HG03135 (cell line): ENCODE measurements around the gene OR10H2.
"Not testable (repeated sequence)": the region's sequence is repeated elsewhere in the genome, so short reads cannot be mapped to it uniquely, and the experiment has no call there.

Experiments
- ATAC-seq: cut with Tn5 transposase; IDR thresholded peaks from one replicate; pipeline ENCODE4 v1.9.1; 2021; ENCODE audit warnings: mild to moderate bottlenecking, moderate library complexity; ENCODE audit not compliant: unreplicated experiment

OR10H2 gene, protein sequence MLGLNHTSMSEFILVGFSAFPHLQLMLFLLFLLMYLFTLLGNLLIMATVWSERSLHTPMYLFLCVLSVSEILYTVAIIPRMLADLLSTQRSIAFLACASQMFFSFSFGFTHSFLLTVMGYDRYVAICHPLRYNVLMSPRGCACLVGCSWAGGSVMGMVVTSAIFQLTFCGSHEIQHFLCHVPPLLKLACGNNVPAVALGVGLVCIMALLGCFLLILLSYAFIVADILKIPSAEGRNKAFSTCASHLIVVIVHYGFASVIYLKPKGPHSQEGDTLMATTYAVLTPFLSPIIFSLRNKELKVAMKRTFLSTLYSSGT

DNA sequence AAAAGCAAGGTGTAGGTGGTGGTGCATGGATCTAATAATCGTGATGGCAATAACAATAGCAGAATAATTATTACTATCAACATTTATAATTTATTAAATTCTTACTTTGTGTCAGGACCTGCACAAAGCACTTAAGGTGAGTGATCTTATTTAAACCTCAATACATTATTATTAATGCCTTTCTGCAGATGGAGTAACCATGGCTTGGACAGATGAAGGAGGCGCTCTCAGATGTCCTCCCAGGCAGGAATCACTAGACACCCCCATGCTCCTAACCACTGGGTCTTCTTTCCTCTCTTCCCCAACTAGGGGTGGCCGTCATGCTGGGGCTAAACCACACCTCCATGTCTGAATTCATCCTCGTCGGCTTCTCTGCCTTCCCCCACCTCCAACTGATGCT lies at the start of gene OR10H2:
Gene OR10H2 (plus strand): TSS at position 301 of the 400 bp plus-strand sequence. CDS start 20 bp downstream, at position 321.
- ATAC-seq = no peak

DNA sequence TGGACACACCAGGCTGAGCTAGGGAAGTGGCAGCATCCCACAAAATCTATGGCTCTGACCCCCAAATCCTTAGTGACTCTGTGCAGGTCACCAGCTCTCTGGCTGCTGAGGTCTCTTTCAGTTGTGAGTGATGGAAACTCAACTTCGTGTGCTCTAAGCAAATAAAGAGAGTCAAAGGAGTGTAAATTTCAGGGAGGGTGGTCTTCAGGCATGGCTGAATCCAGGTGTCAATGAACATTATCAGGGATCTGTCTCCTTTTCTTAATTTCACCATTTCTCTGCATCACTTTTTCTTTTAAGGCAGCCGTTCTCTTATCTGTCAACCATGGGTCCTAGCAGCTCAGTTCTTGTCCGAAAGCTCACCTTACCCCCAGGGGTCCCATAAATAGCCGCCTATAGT lies 48.7 kb upstream of the OR10H2 start:
- ATAC-seq = no peak

- not testable (repeated sequence) for ATAC-seq
Measured at GRCh38 chr19:15679865-15680264, 48.0 kb upstream of the OR10H2 start.

DNA sequence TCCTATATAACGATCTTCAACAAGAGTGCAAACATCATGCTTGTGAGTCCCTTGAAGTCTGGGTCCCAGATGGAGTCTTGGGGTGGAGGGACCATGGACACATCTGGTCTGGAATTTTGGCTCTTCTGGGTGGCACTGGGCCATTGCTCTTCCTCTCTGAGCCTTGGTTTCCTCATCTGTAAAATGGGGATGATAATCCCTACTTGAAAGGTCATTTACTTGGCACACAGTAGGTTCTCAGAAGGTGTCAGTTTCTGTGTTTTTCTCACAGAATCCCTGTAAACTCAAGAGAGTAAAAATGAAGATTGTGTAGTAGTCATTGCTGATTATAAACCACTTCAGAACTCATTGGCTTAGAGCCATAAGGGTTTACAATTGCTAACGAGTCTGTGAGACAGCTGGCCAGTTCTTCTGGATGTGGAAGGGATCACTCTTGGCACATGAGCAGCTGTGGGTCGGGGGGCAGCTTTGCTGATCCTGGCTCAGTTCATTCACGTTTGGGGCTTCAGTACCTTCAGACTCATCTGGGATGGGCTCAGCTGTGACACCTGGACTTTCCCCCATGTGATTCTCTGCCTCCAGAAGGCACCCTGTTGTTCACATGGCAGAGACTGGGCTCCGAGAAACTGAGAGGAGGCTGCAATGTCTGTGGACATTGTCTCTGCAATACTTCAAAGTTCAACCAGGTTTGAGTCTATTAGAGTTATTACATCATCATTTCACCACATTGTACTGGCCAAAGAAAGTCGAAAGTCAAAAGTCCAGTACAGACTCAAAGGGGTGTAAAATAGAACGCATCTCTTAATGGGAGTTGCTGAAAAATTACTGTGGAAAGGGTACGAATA lies 47.1 kb upstream of the OR10H2 start:
- no peak for ATAC-seq

DNA sequence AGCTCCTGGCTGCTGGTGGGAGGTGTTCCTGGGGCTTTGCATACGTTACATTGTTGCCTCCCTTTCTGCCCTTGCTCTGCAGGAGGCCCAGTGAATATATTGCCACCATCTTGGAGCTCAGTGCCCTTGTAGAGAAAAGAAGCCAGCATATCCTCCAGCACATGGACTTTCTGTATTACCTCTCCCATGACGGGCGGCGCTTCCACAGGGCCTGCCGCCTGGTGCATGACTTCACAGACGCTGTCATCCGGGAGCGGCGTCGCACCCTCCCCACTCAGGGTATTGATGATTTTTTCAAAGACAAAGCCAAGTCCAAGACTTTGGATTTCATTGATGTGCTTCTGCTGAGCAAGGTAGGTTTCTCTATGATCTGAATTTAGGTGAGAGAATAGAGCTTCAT lies 44.4 kb upstream of the OR10H2 start:
- ATAC-seq = no peak

GRCh38 chr19:15684828-15685227 lies 43.0 kb upstream of the OR10H2 start:
- ATAC-seq = no peak

- ATAC-seq = no peak
Measured at GRCh38 chr19:15696654-15697194, 31.1 kb upstream of the OR10H2 start.

- no peak for ATAC-seq
Measured at GRCh38 chr19:15701757-15702533, 25.9 kb upstream of the OR10H2 start.

GRCh38 chr19:15702534-15702930 lies 25.3 kb upstream of the OR10H2 start:
- no peak for ATAC-seq

DNA sequence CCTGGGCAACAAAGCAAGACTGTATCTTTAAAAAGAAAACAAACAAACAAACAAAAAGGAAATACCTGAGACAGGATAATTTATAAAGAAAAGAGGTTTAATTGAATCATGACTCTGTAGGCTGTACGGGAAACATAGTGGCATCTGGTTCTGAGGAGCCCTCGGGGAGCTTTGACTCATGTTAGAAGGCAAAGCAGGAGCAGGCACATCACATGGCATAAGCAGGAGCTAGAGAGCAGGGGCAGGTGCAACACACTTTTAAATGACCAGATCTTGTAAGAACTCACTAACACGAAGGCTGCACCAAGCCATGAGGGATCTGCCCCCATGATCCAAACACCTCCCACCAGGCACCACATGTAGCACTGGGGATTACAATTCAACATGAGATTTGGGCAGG lies 13.2 kb upstream of the OR10H2 start:
- ATAC-seq = no peak

- no peak for ATAC-seq
Measured at GRCh38 chr19:15715642-15716041, 12.2 kb upstream of the OR10H2 start.

DNA sequence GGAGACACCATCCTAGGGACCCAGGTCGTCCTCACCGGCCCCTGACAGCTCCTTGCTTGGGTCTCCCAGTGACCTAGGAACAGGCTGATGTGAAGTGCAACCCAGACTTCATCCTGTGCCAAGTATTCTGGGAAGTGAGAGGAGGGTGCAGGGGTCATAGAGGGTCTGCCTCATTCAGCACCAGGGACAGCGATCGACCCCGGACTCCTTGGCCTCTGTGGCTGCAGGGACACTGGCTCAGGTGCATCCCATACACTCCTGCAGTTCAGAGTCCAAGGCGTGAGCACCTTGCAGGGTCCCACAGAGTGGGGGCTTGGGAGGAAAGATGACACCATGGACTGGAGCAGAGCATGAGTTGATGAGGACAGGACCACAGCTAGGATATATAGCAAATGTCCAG lies 10.0 kb upstream of the OR10H2 start:
- ATAC-seq = no peak

DNA sequence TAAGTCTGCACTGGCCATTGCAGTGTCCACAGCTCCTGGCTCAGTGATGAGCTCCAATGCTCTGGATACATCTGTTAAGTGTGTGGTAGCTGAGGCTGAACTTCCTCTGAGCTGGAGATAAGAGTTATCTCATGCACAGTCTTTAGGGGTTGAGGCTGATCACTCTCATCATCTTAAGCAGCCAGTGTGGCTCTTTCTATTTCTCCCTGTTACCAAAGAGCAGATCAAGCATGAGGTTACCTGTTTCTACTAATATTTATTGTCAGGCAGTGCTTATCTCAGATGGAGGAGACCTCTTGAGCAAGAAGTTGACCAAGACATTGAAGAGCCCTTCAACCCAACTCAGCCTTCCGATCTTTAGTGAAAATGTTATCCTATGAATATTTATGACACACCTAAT lies 6.6 kb upstream of the OR10H2 start:
- no peak for ATAC-seq

DNA sequence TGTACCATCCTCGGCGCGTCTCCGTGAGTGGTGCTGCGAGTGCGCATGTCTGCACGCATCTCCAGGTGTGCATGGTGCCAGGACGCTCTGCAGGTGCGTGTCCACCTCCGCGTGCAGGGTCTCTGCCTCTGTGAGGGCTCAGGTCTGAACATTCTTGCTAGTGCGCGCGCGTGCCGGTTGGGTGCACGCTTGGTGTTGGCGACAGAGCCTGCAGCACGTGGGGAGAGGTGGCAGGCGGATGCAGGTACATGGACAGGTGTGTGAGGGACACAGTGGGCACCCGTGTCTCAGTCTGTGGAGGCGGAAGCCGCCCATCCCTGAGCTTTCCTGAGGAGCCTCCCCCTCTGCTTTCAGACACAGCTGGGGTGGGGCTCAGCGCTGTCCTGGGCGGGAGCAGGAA lies 4.9 kb upstream of the OR10H2 start:
- no peak for ATAC-seq

DNA sequence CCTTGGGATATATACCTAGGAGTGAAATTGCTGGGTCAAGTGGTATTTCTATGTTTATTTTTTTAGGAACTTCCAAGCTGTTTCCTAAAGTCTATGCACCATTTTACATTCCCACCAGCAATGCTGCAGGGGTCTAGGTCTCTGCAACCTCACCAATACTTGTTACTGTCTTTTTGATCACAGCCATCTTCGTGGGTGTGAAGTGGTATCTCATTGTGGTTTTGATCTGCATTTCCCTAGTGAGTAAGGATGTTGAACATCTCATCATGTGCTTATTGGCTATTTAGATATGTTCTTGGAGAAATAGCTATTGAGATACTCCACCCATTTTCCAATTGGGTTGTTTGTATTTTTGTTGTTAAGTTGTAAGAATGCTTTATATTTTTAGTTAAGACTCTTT lies 2.7 kb downstream of the OR10H2 start:
- no peak for ATAC-seq

DNA sequence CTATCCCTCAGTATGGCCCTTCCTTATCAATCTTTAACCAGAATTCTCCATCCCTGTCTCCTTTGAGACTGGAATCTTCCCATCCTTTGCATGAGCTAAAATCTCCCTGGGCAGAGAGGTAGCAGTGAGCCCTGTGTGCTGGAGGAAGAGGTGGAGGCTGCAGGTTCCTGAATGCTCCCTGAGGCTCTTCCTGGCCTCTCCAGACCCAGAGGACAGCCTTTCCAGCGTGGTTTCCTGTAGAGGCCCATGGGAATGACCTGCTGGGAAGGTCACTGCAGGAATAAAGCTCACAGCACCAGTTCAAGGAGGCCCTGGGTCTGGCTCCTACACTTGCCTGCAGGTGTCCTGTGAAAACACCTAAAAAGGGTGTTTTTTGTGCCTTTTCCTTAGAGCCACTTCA lies 4.6 kb downstream of the OR10H2 start:
- ATAC-seq = no peak

DNA sequence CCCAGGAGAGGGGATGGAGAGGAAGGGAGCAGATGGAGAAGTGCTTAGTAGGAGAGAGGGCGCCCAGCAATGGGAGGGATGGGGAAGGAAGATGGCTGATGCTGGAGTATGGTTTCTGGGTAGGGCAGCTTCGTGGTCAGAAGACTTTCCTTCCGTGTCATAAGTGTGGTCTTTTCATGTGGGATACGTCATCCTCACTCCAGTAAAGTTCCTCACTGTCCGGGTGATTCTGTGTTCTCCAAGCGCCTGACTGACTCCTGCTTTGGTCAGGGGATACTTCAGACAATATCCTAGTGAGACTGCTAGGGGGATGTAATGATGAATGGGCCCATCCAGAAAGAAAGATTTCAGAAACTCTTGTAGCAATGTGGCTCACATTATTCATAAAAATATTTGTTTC lies 6.1 kb downstream of the OR10H2 start:
- no peak for ATAC-seq

GRCh38 chr19:15737722-15738121 lies 9.9 kb downstream of the OR10H2 start, which contains the start of gene OR10H3:
OR10H3 (plus strand) TSS chr19:15737985; CDS start chr19:15741393, 3,408 bp downstream.
- ATAC-seq = no peak

- no peak for ATAC-seq
Measured at GRCh38 chr19:15740785-15741184, 13.0 kb downstream of the OR10H2 start.

GRCh38 chr19:15748239-15748638 lies 20.4 kb downstream of the OR10H2 start:
- ATAC-seq = no peak

GRCh38 chr19:15758379-15758778 lies 30.6 kb downstream of the OR10H2 start:
- no peak for ATAC-seq
